GM12892 (cell line): Measurements from ENCODE around the gene FBXW4.

Source experiments
- POLR2A ChIP-seq: IDR thresholded peaks from 2 replicates; pipeline ENCODE4 v1.6.1; 2011; ENCODE audit warnings: low read depth, low read length, control low read depth
- TAF1 ChIP-seq: IDR thresholded peaks from 2 replicates; pipeline ENCODE4 v1.6.1; 2011; ENCODE audit warnings: low read depth, mild to moderate bottlenecking, control low read depth, low read length, borderline replicate concordance

- no peak for TF ChIP-seq TAF1
- no peak for TF ChIP-seq POLR2A
Observed at GRCh38 chr10:101625821-101626412, 69.1 kb downstream of the FBXW4 start.
